NCI-H2227 (cell line): ENCODE data around the gene CPM.

Experiments used
- DNase-seq: peaks from one replicate; lab custom pipeline; 2025; ENCODE audit not compliant: unreplicated experiment; lab: John Stamatoyannopoulos, UW

The CPM gene

DNA sequence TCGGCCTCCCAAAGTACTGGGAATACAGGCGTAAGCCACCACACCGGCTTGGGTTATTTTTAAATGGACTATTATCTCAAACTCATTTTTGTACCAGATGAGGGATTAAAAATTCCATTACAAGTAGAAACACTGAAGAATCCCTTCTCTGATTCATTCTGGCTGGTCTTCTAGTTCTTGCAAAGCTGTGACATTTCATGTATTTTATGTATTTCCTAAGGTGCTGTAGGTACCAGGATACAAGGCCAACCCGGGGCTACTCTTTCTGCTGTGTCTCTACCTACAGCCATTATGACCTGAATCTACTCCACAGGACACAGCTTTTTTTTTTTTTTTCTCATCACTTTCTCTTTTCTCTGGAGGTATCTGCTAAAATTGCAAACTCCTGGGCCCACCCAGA, 24.9 kb downstream of the CPM start:
- no peak for DNase-seq

DNA sequence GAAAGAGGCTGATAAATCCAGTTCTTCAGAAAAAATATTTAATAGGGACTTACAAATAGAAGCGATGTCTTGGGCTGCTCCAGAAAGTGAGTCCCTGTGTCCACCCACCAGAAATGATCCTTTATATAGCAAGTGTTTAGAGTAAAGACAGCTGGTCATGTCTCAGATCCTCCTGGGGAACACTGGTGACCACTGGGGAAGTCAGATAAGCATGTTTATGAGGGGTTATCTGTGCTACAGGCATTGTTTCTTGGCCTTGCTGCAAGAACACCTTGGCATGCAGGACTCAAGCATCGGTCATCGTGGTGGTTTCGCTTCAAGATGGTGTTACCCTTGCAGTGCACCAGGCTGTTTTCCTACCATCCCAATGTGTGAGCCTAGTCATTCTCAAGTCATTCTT, 27.2 kb downstream of the CPM start:
- no peak for DNase-seq

DNA sequence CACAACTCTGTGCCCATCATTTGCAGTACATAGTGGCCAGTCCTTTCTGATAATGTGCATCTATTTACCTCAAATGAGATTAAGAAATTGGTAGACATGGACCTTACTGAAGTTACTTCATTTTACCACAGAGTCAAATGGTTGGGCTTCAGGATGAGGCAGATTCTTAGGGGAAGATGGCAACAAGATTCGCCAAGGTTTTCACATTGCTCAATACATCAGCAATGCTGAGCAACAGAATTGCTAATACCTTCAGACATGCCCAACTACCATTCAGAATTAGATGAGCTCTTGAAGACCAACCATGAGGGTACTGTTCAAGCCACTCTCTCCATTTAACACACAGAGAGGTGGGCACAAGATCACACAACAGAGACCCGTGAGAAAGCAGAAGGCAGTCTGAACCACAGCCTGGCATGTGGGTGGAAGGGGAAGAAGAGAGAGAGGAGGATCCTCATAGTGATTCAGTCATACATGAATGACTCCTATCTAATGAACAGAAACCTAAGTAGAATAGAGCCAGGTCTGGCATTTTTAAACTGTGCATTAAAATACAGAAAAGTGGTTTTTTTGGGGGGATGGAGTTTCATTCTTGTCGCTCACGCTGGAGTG, 28.5 kb downstream of the CPM start:
- DNase-seq = no peak

DNA sequence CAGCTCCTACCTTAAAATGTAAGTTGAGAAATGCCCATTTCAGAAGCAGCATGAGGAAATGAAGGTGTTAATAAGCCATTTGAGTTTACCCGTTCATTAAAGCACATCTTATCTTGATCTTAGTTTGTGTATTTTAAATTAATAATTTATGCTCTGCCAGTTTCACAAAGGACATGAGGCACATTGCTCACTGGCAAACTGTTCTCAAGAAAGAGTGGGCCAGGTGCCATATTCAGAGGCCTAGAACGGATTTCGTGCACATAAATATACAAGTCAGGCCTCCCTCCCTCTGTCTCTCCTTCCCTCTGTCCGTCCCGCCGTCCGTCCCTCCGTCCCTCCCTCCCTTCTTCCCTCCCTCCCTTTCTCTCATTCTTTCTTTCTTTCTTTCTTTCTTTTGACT, 29.5 kb downstream of the CPM start:
- DNase-seq = no peak

DNA sequence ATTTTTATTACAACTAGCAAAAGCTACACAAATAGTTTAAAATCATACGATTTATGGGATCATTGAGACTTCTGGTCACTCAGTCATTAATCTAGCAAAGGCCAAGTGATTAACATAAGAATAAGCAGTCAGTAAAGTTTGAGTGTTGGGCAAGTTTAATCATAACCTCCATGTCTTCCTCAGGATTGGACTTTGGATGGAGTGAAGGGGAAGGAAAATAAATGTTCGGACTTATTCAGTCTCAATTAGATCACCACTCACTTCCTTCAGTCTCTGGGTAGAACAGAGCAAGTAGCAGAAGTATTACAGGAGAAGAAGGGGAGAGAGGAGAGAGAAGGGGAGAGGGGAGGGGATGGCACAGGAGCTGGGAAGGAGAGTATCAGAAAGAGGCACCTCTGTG, 31.4 kb downstream of the CPM start:
- no peak for DNase-seq

DNA sequence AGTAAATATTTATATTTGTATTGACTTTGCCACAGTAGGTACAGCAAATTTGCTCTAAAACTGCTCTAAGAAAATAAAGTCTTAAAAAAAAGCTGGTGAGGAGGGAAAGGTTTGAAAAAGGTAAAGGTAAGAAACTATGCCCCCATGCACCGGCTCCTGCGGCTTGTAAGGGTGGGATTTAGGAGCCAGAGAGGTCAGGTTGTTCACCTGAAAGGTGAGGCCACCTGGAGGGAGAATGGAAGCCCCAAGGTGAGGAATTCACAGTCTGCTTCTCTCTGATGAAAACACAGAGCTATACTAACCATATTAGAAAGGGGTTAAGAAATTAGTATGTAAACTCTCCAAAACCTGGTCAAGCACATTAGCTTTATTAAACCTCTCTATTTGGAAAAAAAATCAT, 31.8 kb downstream of the CPM start:
- no peak for DNase-seq

DNA sequence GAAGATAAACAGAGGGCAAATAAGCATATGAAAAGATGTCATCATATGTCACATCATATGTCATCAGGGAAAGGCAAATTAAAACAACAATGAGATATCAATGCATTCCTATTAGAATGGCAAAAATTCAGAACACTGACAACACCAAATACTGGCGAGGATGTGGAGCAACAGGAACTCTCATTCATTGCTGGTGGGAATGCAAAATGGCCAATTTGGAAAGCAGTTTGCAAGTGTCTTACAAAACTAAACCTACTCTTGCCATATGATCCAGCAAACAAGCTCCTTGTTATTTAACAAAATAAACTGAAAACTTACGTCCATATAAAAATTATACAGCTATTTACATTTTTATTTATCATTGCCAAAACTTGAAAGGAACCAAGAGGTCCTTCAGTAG, 32.7 kb downstream of the CPM start:
- DNase-seq = no peak

DNA sequence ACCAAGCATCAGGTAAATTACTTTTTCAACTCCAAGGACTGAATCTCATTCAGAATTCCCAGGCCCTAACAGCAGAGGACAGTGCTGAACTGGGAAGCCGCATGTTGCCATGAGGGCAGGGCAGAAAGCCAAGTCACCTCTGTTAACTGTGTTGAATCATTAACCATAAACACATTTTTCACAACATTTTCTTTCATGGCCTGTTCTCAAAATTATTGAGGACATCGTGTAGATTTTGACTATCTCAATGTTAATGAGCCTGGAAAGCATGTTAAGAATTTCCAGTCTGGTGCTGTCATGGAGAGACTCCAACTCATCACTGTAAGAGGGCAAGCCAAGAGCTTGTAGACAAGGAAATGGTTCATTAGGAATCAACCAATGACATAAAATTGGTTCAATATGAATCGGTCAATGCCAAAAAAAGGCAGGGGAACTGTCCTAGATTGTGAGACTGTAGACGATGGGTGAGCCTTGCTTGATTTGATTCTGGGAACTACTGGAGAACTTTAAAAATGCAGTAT, 33.7 kb downstream of the CPM start:
- no peak for DNase-seq

DNA sequence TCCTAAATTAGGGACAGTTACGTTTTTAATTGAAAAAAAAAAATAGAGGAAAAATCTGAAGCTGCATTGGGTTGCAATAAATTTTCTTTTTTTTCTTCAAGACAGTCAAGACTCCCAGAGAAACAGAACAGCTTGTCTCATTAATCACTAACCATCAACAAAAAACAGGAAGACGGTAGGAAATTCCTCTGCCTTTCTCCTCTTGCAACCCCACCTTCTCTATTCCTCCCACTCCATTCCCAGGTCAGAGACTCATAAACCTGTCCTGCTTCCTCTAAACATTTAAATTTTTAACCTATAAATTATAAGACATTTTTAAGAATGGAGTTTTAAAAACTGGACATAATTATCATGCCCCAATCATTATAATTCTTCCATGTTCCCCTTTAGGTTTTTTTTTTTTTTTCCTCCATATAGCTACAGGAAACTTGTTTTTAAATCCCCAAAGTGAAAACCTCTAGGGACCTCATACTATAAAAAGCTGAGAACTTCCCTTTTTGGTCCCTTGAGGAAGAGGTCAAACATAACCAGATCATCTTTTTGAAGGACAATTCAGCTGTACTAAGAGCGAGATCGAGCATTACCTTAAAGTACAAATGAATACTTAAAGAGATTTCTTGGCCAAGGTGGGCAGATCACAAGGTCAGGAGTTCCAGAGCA, 36.0 kb downstream of the CPM start:
- DNase-seq = no peak

DNA sequence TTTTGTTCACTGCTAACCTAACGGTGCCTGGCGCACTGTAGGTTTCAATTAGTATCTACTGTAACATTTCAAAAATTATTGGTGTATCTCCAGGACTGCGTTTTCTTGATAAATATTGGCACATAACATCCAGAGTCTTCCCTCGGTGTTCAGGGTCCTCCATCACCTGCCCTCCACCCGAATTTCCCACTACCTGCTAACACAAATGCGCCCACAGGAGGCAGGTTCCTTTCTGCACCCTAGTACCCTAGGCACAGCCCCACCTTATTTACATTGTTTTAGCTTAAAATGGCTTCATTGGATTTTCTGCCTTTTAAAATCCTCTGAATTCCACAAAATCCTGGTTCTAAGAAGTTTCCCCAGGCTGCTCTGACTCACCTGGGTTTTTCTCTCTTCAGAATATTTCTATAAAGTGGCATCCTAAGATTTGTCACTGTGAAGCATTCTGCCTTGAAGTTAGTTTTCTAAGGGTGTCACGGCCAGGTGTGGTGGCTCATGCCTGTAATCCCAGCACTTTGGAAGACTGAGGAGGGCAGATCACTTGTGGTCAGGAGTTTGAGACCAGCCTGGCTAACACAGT, 38.6 kb downstream of the CPM start:
- no peak for DNase-seq

DNA sequence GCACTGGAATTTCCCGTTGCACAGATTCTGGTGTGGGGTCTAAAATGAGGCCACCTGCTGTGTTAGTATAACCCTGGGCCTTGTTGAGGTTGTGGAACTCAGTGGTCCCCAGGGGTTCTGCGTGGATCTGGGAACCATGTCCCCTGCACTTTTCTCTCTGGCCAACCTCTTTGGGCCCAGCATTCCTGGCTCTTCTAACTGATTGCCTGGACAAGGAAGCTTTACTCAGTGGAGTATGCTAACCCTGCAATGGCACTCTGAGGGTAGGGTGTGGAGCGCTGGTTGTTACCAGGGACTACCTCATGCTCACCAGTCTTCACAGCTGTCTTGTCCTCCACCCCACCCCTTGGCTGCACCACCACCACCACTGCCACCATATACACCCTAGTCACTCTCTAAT, 39.2 kb downstream of the CPM start:
- DNase-seq = no peak

DNA sequence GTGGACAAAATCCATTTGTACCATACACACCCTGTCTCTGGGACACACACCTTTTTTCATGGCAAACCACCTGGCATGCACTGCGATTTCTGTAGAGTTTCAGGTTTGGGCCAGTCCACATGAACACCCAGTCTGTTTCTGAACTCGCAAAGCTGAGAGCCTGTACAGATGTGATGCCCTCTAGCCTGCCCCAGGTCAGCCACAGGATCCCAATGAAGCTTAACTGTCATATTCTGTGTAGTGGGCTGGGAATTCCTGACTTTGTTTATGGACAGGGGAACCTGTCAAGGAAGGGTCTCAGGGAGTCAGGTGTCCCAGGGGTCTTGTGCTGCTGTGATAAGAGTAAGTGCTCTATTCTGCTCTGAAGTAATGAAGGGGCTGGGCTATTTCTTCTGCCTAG, 39.8 kb downstream of the CPM start:
- no peak for DNase-seq

DNA sequence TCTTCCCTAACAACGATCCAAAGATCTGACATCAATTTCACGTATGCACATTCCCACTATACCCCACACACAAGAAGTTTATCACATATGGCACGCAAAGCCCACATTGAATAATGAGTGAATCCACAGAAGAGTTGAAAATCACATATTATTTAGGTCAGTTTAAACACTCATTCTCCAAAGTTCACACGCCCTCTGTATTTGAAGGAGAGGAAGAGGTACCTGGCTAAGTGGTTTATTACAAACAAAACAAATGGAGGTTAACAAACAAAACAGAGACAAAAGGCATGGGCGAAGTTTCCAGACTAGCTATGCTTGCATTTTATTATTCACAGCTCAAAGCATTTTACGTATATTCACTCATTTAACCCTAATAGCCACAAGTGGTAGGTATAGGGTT, 41.8 kb downstream of the CPM start:
- no peak for DNase-seq

DNA sequence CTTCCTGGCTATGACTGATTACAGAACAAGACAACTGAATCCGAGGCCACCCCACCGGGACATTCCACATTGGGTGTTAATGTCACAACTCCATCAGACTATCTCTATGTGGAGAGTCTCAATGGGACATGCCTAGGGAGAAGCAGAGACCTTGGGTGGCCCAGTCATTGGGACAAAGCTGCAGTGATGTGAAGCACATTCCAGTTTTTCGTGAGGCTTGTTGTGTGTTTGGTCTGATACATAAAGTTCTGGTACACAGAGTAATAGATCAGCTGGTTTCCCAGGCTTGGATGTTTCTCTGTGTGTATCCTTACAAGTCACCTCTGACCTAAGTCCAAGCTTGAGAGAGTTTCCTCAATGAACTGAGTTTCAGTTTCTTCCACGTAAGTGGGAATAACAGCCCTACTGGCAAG, 42.3 kb downstream of the CPM start:
- DNase-seq = no peak

DNA sequence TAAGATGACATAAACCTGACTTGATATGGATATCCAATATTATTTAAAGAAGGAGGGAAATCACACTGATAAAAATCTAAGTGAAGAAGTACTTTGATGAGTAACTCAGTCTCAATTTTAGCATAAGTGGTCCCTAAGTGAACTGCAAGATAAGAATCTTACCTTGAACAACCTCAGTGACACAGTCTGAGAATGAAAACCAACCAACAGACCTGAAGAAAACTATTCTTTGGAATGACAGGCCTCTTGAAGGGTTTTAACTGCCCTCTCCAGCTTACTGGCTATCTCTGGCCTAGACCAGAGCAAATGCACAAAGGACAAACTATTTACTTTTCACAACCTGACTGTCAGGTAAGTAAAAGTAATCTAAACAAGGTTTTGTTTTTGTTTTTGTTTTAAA, 44.7 kb downstream of the CPM start:
- no peak for DNase-seq

DNA sequence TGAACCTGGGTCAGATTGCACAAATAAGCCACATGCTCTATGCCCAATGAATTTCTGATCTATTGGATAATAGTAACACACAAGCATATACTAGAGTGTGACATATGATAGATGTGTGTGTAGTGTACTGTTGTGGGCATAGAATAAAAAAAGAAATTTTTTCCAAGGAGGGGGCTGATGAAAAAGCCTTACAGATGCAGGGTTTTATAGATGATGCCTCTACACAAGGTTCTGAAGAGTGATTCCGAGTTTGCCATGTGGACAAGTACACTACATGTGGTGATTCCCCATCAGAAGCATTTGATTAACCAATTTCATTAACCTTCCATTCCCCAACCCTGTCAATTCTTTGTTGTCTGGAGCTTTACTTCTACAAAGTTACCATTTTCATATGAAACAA, 45.3 kb downstream of the CPM start:
- no peak for DNase-seq

DNA sequence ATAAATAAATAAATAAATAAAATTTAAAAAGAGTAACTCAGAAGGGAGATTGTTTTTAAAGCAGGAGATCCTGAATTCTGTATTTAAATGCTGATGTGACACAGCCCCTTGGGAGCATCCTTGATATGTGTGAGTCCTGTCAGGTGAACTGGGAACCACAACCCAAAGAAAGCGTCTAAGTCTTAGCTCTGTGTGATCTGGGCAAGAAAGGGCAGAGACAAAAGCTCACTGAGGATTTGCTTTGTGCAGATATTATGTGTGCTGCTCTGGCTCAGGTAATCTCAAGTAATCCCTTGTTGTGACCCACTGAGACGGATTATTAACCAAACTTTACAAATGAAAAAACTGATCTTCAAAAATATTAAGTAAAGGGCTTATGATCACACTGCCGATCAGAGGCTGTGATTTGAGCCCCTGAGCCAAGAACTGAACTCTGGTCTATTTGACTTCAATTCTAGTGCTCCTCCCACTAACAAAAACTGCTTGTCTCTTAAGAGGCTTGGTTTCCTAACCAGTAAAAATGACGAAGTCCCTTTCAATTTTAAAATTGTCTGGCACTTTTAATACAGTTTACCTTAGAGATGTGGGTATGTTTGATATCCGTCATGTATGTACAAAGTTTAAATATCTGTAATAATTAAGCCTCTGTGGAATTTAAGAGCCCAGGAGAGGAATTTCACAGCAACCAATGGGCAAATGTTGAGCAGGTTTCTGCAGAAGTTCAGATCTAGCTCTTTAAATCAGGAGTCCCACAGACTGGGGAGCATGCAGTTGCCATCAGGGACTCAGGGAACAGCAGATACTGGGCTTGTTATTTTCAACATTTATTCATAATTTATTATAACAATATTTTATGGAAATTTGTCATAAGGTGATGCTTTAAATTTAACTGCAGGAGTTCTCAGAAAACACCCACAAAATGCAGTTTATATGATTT, 46.1 kb downstream of the CPM start:
- DNase-seq = no peak

DNA sequence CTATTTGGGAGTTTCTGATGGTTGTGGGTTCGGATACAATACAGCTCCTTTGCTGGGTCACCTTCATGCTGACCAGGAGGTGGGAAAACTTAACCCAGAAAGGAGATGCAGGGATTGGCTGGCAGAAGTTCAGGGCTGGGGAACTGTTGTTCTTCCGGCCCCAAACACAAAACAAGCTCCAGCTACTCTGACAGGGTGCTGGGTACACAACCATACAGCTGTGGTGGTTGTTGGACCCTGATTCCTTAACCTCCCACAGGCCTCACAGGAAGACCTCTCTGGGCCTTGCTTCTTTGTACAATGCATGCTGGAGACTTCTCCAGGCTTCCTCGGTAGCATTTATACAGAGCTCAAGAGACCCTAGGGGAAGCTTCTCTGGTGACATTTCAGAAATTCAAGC, 47.6 kb downstream of the CPM start:
- no peak for DNase-seq

DNA sequence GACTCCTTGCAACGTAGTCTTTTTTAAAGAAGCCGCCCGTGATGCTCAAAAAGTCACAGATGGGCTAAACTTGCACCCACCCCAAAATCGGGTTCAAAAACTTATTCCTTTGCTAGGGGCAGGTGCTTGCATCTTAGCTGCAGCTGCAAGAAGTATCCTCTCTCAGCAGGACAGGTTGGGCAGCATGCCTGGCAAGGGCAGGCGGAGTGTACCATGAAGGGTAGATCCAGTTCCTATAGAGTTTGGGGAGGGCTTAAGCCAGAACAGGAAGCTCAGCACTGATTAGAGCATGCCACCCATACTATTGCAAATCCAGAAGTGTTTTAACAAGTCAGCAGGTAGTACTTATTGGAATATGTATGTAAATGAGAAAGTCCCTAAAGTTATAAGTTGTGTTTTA, 48.7 kb downstream of the CPM start:
- DNase-seq = no peak

DNA sequence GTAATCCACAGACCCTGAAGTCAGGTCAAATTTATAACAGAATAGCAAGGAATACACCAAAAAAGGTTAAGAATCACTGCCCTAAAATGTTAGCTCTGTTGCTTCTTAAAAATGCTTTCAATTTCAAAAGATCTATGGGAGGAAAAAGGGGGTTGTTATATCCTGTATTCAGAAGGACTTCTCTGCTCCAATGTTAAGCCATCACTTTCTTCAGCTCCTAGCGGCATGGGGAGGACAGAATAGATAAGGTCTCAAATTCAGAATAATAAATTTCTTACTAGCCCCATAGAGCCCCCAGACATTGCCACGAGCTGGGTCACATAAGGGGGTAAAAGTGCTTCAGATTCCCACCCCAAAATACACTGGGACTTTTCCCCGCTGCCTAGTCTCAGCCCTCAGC, 49.8 kb downstream of the CPM start:
- DNase-seq = no peak

DNA sequence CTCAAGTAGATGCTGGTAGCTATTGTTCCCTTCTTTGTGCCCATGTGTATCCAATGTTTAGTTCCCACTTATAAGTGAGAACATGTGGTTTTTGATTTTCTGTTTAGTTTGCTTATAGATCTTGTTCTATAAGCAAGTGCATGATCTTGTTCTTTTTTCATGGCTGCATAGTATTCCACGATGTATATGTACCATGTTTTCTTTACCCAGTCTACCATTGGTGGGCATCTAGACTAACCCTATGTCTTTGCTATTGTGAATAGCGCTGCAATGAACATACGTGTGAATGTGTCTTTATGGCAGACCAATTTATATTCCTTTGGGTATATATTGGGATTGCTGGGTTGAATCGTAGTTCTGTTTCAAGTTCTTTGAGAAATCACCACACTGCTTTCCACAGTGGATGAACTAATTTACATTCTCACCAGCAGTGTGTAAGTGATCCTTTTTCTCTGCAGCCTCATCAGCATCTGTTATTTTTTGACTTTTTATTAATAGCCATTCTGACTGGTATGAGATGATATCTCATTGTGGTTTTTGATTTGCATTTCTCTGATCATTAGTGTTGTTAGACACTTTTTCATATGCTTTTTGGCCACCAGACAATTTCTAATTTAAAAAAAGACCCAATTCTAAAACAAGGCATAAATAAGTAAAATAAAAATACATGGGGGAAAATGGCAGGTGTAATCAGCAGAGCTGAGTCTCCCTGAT, 50.6 kb downstream of the CPM start:
- no peak for DNase-seq
